HG03558 (cell line): ENCODE data around the gene MTFMT.
"Not testable (repeated sequence)": the region's sequence is repeated elsewhere in the genome, so short reads cannot be mapped to it uniquely, and the experiment has no call there.

Experiments
- ATAC-seq: cut with Tn5 transposase; IDR thresholded peaks from one replicate; pipeline ENCODE4 v1.9.1; 2021; ENCODE audit warnings: moderate number of reproducible peaks; ENCODE audit not compliant: unreplicated experiment; ENCODE audit errors: extremely low read depth

MTFMT gene

GRCh38 chr15:65028921-65029735 lies at the start of gene MTFMT:
Gene MTFMT (minus strand): TSS chr15:65029639. CDS start chr15:65029613, 26 bp downstream.
- ATAC-seq, result no peak

GRCh38 chr15:65077981-65078352 lies 48.5 kb upstream of the MTFMT start:
- ATAC-seq, result no peak

- ATAC-seq, result no peak
Observed at GRCh38 chr15:65077291-65077980, 48.0 kb upstream of the MTFMT start.

- ATAC-seq, result no peak
Observed at GRCh38 chr15:65076486-65077290, 47.2 kb upstream of the MTFMT start, which contains the start of gene KBTBD13. Gene KBTBD13 (plus strand): TSS chr15:65076746. CDS start chr15:65076816, 70 bp downstream.

GRCh38 chr15:65075607-65076395 lies 46.4 kb upstream of the MTFMT start:
- ATAC-seq, result not testable (repeated sequence)

GRCh38 chr15:65074946-65075345 lies 45.5 kb upstream of the MTFMT start:
- ATAC-seq, result not testable (repeated sequence)

- ATAC-seq, result no peak
Observed at GRCh38 chr15:65072617-65073016, 43.2 kb upstream of the MTFMT start.

- no peak for ATAC-seq
Observed at GRCh38 chr15:65072027-65072426, 42.6 kb upstream of the MTFMT start.

GRCh38 chr15:65071381-65071811 lies 42.0 kb upstream of the MTFMT start:
- no peak for ATAC-seq

- no peak for ATAC-seq
Observed at GRCh38 chr15:65069779-65070546, 40.5 kb upstream of the MTFMT start.

- ATAC-seq, result no peak
Observed at GRCh38 chr15:65069179-65069578, 39.7 kb upstream of the MTFMT start.

- no peak for ATAC-seq
Observed at GRCh38 chr15:65068403-65068788, 39.0 kb upstream of the MTFMT start.

- no peak for ATAC-seq
Observed at GRCh38 chr15:65067645-65068402, 38.4 kb upstream of the MTFMT start, which contains the start of gene RASL12. Gene RASL12 (minus strand): TSS chr15:65067991. CDS start chr15:65067835, 156 bp downstream.

GRCh38 chr15:65067317-65067644 lies 37.8 kb upstream of the MTFMT start:
- ATAC-seq, result no peak

- ATAC-seq, result no peak
Observed at GRCh38 chr15:65066635-65067316, 37.3 kb upstream of the MTFMT start.

GRCh38 chr15:65066001-65066634 lies 36.7 kb upstream of the MTFMT start:
- ATAC-seq, result no peak

GRCh38 chr15:65062726-65063125 lies 33.3 kb upstream of the MTFMT start:
- ATAC-seq, result no peak
